ENCODE results near the gene EXOSC3.

- TF ChIP-seq, protein P1, sequence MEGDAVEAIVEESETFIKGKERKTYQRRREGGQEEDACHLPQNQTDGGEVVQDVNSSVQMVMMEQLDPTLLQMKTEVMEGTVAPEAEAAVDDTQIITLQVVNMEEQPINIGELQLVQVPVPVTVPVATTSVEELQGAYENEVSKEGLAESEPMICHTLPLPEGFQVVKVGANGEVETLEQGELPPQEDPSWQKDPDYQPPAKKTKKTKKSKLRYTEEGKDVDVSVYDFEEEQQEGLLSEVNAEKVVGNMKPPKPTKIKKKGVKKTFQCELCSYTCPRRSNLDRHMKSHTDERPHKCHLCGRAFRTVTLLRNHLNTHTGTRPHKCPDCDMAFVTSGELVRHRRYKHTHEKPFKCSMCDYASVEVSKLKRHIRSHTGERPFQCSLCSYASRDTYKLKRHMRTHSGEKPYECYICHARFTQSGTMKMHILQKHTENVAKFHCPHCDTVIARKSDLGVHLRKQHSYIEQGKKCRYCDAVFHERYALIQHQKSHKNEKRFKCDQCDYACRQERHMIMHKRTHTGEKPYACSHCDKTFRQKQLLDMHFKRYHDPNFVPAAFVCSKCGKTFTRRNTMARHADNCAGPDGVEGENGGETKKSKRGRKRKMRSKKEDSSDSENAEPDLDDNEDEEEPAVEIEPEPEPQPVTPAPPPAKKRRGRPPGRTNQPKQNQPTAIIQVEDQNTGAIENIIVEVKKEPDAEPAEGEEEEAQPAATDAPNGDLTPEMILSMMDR (IDR thresholded peaks at IDR 0.05), result no peak
- TF ChIP-seq EZH2 (IDR thresholded peaks at IDR 0.05; ENCODE audit: borderline replicate concordance, insufficient read depth, low read depth, low read length, poor library complexity, severe bottlenecking), result no peak
Measured at GRCh38 chr9:37752642-37753488, 32.0 kb downstream of the EXOSC3 start.

Data from B cell (primary cell).